IPS-18c (cell line): ENCODE results near the gene TRAPPC12.
"Not testable (repeated sequence)": the region's sequence is repeated elsewhere in the genome, so short reads cannot be mapped to it uniquely, and the experiment has no call there.

Experiments used
- H3K4me3 ChIP-seq: 2 replicates; pipeline ENCODE4 v1.7.0; 2013; ENCODE audit warnings: low read depth, mild to moderate bottlenecking, low read length, moderate library complexity; ENCODE audit not compliant: insufficient read depth
- H3K9me3 ChIP-seq: one replicate; pipeline ENCODE4 v1.6.1; 2013; ENCODE audit warnings: mild to moderate bottlenecking, low read length, moderate library complexity; ENCODE audit not compliant: control insufficient read depth, insufficient read depth

Gene TRAPPC12

DNA sequence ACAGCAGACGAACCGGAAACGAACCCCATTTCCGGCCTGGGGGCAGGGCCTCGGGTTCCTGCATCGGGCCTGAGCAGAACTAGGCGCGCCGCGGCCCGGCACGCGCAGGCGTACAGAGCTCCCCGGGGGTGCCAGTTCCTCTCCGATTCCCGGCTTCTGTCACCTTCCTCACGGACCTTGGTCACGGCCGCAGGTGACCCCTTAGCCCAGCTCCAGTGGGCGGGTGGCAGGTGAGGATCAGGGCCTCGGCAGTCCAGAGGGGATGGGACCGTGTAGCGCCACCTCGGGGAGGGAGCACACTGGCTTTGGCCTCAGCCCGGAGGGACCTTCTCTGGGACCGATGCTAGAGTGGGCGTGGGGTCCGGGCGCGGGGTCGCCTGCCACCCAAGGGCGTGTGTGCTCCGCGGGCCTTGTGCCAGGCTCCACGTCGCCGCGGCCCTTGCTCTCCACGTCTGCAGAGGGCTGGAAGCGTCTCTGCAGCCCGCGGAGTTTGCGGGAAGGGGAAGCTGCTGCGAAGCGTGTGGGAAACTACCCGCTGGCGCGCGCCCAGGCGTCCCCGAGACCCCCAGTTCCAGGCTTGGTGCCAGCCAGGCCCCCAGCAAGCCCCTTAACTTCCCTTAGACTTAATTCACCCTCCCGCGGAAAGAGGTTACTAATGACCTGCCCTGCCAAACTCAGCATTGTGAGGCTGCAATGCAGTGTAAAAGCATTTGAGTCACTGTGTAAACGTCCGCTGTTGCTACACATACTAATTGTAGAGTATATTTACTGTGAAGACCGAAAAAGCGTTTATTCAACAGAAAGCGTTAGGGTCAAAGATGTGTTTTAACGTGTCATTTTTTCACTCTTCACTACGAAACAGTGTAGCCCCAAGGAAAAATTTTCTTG lies at the start of gene TRAPPC12:
TSS of gene TRAPPC12 (plus strand) at position 48 of the 888 bp plus-strand sequence. CDS start 7,930 bp downstream, outside the sequence.
- Histone ChIP-seq H3K9me3 (no peaks in the 10 kb centered on the region), H3K4me3 (peak within 1 kb of the TSS; percentile 93)

DNA sequence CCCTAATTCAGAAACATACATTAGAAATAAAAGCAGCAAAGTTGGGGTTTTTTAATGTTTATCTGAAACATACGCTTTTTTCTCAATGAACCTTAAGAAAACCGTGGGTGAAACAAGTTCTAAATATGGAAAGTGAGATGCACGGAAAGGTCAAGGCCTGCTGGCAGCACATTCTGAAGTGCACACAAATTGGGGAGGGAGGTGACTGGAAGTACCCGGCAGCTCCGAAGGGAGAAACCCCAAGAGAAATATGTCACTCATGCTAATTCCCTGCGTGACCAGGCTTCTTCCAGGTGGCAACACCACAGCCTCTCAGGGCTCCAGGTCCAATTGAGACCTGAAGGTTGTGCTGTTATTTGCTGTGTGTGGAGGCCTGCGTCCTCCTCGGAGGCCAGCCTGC lies 47.4 kb upstream of the TRAPPC12 start:
- H3K9me3 ChIP-seq: no peaks in the 10 kb centered on the region
- H3K4me3 ChIP-seq: no peak overlapping the region

DNA sequence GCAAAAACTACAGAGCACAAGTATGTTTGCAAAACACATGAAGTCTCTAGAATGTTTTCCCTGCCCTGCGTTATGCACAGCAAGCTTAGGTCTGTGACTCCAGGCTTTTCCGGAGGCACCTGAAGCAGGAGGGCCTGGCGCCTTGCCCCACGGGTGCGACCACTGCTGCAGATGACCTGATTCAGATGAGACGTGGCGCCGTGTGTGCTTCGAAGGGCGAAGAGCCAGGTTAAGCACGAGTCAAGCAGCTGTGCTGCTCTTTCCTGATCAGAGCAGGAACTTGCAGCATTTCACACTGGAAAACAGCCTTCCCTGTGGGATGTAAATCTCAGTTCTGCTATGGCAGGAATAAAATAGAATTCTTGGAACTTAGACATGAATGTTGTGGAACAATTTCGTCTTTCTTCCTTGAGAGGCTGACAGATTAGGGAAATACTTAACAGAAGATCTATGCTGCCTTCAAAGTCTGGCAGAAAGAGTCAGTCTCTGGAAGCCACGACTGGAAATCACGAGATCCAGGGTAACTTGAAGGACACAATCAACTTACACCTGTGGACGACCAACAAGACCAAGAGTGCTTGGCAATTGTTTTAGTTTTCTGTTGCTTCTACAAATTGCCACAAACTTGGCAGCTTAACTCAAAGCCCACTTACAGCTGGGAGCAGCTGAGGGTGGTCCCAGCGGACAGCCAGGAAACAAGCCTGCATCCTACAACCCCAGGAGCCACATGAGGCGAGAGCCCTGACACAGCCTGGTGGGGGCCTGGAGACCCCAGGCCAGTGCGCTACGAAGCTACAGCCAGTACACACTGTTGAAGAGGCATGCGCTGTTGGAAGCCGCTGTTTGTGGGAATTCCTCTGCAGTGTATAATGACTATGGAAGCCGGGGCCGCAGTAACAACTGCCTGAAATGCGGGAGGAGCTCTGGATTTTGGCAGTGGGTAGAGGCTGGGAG lies 44.8 kb upstream of the TRAPPC12 start:
- Histone ChIP-seq H3K4me3 (no peak overlapping the region), H3K9me3 (no peaks in the 10 kb centered on the region)

DNA sequence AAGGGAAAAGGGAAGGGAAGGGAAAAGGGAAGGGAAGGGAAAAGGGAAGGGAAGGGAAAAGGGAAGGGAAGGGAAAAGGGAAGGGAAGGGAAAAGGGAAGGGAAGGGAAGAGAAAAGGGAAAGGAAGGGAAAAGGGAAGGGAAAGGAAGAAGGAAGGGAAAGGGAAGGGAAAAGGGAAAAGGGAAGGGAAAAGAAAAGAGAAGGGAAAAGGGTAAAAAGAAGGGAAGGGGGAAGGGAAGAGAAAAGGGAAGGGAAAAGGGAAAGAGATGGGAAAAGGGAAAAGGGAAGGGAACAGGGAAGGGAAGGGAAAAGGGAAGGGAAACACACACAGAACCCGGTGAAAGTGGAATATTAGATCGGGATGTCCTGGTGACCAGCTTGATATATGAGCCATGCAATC lies 42.6 kb upstream of the TRAPPC12 start:
- Histone ChIP-seq H3K4me3 (no peak overlapping the region), H3K9me3 (no peaks in the 10 kb centered on the region)

DNA sequence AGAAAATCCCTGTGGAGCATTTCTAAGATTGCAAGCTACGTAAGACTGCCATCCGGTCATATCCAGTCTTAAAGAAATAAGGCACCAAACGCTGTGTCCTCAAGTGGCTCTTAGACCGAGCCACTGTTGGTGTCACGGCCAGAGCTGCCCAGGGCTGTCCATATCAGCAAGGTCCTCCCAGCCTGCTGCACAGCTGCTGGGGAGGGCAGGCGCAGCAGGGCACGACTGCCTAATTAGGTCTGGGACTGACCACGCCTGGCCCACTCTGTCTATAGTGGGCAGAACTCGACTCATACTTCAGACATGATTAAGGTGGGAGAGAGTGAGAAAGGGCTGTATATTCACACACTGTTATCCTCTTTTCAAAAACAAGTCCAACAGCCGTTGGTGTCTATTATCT lies 41.2 kb upstream of the TRAPPC12 start:
- Histone ChIP-seq H3K9me3 (no peaks in the 10 kb centered on the region), H3K4me3 (no peak overlapping the region)

DNA sequence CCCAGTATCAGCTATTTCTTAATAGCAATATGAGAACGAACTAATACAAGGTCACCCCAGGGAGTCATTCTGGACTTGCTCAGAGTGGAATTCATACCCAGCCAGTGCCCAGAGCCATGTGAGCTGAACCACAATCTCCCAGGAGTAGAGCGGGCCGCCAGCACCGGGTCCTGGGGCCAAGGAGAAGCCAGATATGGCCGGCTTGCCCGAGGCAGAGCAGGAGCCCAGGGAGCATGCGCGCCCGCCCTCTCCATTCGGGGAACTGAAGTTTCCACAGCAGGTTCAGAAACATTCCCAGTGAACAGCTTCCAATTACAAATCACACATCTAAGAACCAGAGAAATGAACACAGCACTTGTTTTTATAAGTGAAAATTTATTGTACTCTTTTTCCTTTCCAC lies 39.4 kb upstream of the TRAPPC12 start:
- H3K4me3 ChIP-seq: no peak overlapping the region
- no peaks in the 10 kb centered on the region for H3K9me3 ChIP-seq

DNA sequence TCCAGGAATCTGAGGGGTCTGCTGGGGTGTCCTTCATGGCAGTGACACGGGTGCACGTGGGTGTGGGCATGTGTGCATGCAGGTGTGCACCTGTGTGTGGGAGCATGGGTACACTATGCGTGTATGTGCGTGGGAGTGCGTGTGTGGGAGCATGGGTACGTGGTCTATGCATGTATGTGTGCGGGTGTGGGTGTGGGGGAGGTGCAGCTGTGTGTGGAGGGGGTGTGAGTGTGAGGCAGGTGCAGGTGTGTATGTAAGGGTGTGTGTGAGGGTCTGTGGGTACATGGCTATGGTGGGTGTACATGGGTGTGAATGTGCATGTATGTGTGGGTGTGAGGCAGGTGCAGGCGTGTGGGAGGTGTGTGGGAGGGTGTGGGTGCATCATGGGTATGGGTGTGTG lies 38.2 kb upstream of the TRAPPC12 start:
- H3K9me3 ChIP-seq: no peaks in the 10 kb centered on the region
- no peak overlapping the region for H3K4me3 ChIP-seq

DNA sequence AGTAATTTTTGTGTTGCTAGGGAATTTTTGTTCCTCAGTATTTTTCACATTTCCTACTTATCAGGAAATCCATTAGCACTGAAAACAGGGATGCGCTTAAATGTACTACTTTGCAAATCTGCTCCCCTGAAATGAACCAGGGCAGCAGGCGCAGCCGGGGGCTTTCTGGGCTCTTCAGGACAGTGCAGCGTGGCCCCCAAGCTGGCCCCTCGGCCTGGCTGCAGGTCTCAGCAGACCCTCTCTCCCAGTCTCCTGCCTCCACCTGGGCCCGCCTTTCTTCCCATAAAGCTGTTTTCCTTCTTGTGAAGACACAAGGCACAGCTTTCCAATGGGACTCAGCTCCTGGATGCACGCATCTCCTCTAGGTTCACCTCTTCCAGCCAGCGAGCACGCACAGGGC lies 37.2 kb upstream of the TRAPPC12 start:
- H3K9me3 ChIP-seq: no peaks in the 10 kb centered on the region

DNA sequence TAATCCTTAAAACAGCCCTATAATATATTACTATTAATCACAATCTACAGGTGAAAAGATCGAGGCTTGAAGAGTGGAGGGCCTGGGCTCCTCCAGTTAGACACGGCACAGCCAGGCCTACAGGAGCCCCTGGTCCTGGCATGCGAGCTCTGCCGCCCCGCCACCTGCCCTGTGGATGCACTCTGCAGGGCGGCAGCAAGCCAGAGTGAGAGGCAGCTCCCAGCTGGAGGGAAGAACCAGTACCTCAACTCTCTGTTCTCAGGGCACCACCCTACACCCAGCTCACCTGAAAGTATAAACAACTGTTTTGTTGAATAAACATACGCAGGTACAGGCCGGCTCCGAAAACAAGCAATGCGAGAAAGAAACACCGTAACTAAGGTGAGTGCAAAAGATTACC lies 36.5 kb upstream of the TRAPPC12 start:
- no peak overlapping the region for H3K4me3 ChIP-seq
- no peaks in the 10 kb centered on the region for H3K9me3 ChIP-seq

More for the DNA sequence above, 37.2 kb upstream of the TRAPPC12 start:
- H3K4me3 ChIP-seq: no peak overlapping the region

DNA sequence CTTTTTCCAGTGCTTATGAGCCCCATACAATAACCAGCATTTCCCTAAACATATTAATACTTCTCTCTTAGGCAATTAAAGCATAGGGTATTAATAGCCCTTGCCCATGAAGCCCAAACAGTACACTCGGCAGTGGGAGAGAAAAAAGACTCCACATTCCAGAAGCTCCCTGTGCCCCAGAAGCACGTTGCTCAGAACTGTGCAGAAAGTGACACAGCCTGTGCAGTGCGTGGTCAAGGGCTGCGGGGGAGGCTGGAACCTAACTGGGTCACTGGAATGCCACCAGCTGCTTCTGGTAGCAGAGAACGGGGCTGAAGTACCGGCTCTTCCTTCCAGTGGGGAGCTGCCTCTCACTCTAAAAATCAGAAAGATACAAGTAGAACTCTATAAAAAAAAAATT lies 34.6 kb upstream of the TRAPPC12 start:
- Histone ChIP-seq H3K9me3 (no peaks in the 10 kb centered on the region), H3K4me3 (no peak overlapping the region)

DNA sequence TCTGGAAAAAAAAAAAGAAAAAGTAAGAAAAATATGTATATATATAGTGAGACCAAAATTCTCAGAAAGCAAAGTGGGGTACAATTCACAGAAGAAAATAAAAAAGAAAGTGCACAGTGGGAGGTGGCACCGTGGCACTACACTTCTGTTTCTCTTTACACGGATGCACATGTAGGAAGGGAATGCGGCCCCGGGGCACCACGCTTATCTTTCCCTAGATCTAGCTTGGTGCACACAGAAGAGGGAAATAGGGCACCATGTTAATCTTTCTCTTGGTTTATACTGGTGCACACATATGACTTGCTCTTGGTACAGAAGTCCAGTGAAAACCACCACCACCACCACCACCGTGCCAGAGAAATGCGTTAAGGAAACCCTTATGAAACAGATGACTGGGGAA lies 33.9 kb upstream of the TRAPPC12 start:
- Histone ChIP-seq H3K9me3 (no peaks in the 10 kb centered on the region), H3K4me3 (no peak overlapping the region)

DNA sequence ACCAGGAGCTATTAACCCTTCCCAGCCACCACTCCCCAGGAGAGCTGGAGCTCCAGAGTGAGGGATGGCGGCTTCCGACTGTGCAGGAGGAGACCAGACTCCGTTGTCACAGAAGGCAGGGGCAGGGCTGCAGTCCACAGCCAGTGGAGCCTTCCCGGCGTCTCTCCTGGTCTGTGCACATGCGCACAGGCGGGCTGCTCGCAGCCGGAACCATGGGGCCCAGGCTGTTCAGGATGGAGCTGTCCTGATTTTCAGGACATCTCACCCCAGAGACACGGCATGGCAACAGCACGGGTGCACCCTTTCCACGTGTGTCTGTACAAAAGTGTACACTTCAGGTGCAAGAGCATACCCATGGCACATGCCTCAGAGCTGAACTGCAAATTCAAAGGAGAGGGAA lies 30.7 kb upstream of the TRAPPC12 start:
- Histone ChIP-seq H3K4me3 (no peak overlapping the region), H3K9me3 (no peaks in the 10 kb centered on the region)

DNA sequence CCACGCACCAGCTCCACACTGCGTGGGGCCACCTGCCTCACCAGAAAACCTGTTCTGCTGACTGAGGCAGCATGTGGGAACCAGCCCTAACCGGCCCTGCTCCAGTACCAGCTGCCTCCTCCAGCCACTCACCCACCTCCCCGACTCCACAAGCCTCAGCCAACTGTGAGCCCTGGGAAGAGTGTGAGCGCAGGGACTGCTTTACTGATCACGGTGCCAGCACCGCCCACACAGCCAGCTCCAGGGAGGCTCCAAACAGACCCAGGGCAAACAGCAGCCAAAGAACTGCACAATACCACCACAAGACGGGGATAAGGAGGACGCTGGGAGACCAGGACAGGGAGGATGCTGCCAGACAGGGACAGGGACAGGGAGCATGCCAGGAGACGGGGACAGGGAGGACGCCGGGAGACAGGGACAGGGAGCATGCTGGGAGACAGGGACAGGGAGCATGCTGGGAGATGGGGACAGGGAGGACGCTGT lies 30.2 kb upstream of the TRAPPC12 start:
- no peak overlapping the region for H3K4me3 ChIP-seq
- no peaks in the 10 kb centered on the region for H3K9me3 ChIP-seq

DNA sequence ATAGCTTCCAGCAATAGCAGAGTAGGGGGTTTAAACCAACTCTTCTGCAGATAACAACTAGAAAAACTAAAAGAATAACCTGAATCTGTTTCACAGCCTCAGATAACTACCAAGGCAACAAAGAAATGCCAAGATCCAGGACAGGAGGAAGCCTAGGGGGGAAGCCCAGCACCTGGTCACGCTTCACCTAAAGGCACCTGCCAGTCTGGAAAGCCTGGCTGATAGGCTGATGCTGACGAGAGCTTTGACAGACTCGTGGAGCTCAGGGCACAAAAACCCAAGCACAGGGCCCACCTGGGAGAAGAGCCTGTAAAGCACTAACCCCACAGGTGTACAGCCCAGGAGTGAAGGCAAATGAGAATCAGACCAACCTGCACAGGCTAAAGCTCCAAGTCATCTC lies 24.5 kb upstream of the TRAPPC12 start:
- no peak overlapping the region for H3K4me3 ChIP-seq
- no peaks in the 10 kb centered on the region for H3K9me3 ChIP-seq

DNA sequence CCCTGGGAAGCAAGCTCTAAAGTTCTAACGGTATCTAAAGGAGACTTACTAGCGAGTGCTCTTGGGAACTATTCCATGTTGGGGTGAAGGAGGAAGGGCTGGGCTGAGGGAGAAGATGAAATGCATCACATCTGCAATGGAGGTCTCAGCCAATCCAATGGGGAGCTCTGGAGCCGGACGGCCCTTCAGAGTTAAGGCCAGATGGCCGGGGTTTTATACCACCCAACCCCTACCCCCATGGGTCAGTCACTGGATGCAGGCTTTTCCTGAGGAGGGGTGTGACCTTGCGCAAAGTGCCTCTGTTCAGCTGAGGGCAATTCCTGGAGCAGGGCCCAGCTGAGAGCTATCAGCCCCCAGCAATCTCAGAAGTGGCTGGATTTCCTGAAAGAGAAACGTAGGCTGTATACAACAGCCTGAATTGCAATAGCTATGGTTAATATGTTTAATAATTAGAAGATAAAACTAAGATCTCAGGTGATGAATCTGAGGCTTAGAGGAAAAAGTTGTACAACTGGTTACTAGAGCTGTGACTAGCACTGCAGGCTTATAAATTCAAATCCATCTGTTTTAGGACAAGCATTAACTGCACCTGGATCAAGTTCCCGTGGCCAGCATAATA lies 23.4 kb upstream of the TRAPPC12 start:
- Histone ChIP-seq H3K4me3 (0 out of 2 replicates have a peak overlapping the region, but pooled peaks have one; percentile 5), H3K9me3 (no peaks in the 10 kb centered on the region)

DNA sequence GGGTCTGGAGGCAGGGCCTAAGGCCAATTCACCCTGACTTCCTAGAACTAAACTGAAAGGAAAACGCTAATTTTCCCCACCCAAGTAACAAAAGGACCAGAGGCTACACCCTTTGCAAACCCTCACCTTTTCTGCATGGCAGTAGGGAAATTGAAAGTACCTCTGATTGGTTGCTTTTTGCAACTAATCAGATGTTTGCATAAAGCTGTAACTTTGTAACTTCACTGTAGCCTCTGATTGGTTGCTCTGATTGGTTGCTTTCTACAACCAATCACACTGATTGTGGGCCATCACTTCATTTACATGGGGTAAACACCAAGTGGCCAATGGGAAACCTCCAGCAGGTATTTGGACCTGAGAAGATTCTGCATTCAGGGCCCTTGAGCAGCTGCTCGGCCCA lies 22.7 kb upstream of the TRAPPC12 start:
- no peaks in the 10 kb centered on the region for H3K9me3 ChIP-seq
- peak overlapping the region; percentile 5; the same call in 1 of the 2 replicates for H3K4me3 ChIP-seq

DNA sequence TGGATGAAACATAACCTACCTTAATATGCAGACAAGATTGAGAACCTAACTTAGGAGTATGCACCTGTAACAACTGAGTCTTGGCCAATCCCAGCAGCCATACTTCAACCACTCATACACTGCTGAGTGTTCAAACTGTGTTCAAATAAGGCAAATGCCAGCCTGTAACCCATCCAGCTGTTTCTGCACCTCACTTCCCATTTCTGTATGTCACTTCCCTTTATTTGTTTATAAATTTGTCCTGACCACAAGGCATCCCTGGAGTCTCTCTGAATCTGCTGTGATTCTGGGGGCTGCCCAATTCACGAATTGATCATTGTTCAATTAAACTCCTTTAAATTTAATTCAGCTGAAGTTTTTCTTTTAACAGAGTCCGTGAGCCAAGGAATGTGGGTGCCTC lies 22.0 kb upstream of the TRAPPC12 start:
- H3K9me3 ChIP-seq, H3K4me3 ChIP-seq: not testable (repeated sequence)
